ENCODE data around the gene NR6A1. TPM values are rescaled to one million over a fixed set of nuclear protein-coding genes. Genes with fewer than 3 reads are reported as not detected.

Gene NR6A1
- total RNA-seq, 1 experiment from 2014 or later, result 99.3 TPM

DNA sequence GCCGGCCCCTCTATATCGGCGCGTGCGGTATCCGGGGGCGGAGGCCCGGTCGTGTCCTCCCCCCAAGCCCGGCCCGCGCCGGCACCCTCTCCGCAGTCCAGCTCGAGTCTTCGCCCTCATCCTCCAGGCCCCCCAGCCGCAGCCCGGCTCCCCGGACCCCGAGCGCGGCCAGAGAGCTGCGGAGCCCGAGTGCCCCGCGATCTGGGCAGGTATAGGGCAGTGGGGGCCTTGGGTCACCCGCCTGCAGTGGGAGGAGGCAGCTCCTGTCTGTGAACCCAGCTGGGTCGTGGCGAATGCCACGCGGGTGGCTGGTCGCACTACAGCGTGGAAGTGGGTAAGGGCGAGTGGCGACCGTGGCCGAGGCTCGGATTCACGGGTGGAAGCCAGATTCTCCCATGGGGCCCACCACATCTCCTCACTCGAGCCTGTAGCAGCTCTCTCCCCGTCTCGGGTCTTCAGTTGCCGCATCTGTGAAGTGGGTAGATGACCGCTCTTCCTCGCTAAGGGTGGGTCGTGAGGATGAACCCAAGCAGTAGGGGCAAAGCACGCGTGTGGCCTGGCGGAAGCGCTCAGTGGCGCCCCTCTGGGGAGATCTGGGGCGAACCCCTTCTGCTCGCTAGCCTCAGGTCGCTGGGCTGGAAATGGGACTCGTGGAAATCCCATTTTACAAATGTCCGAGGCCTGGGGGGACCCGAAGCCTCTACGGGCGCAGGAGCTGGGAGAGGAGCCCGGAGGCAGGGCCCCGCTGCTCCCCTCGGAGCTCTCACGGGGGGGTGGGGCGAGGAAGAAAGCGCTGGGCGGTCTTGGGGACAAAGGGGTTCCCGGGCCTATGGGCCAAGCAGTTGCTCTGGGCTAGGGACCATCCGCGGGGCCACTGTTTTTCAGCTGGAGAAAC lies 265.9 kb downstream of the NR6A1 start:
- Histone ChIP-seq H4K20me1 (ENCODE audit: control insufficient read depth, insufficient read depth, insufficient read length) (no peaks in the 10 kb centered on the region), H2BK15ac (ENCODE audit: low read depth, low read length) (no peak overlapping the region; the same call in 1 of the 2 replicates), H2BK12ac (ENCODE audit: insufficient read length, low read depth, low read length) (no peak overlapping the region), H3K27me3 (ENCODE audit: insufficient read depth, low read length) (peaks cover 33% of the 10 kb centered on the region), H3K9ac (ENCODE audit: extremely low read depth, insufficient read length, low read length) (no peak overlapping the region), H3K4me1 (ENCODE audit: insufficient read depth, low read length) (peaks cover 4% of the 10 kb centered on the region; the same call in 1 of the 2 replicates), H2BK5ac (ENCODE audit: insufficient read length, low read length) (no peak overlapping the region), H3K23me2 (ENCODE audit: insufficient read length, low read depth, low read length, poor library complexity, severe bottlenecking) (peaks cover 6% of the 10 kb centered on the region), H4K8ac (replicated peaks; ENCODE audit: insufficient read length, low read depth, low read length) (no peak overlapping the region), H3K23ac (ENCODE audit: insufficient read length, low read depth, low read length) (no peak overlapping the region), H4K91ac (ENCODE audit: insufficient read length, low read depth, low read length) (no peak overlapping the region), H2AK5ac (ENCODE audit: insufficient read length, low read length) (no peak overlapping the region), H3K9me3 (ENCODE audit: control insufficient read depth, low read depth, low read length) (no peaks in the 10 kb centered on the region), H3K27ac (ENCODE audit: insufficient read length, low read depth, low read length) (no peak overlapping the region), H3K79me2 (ENCODE audit: insufficient read depth, low read length) (no peaks in the 10 kb centered on the region), H3K56ac (ENCODE audit: insufficient read length, low read depth, low read length) (no peak overlapping the region), H3K79me1 (ENCODE audit: insufficient read depth, low read depth, low read length, poor library complexity, severe bottlenecking) (no peaks in the 10 kb centered on the region), H3K18ac (ENCODE audit: insufficient read length, low read depth, low read length) (no peak overlapping the region), H2AFZ (ENCODE audit: low read length) (no peak overlapping the region), H2BK120ac (ENCODE audit: low read depth, low read length, poor library complexity, severe bottlenecking) (no peak overlapping the region), H3K4me2 (ENCODE audit: insufficient read depth, insufficient read length, low read length) (peak overlapping the region; percentile 30), H4K5ac (ENCODE audit: insufficient read length, low read depth, low read length) (no peak overlapping the region), H3K4ac (ENCODE audit: low read depth, low read length) (no peak overlapping the region), H3K14ac (ENCODE audit: insufficient read depth, low read length) (no peak overlapping the region), H2BK20ac (ENCODE audit: low read depth, low read length, poor library complexity, severe bottlenecking) (no peak overlapping the region), H3T11ph (ENCODE audit: low read length) (no peak overlapping the region)
- TF ChIP-seq, protein P1, sequence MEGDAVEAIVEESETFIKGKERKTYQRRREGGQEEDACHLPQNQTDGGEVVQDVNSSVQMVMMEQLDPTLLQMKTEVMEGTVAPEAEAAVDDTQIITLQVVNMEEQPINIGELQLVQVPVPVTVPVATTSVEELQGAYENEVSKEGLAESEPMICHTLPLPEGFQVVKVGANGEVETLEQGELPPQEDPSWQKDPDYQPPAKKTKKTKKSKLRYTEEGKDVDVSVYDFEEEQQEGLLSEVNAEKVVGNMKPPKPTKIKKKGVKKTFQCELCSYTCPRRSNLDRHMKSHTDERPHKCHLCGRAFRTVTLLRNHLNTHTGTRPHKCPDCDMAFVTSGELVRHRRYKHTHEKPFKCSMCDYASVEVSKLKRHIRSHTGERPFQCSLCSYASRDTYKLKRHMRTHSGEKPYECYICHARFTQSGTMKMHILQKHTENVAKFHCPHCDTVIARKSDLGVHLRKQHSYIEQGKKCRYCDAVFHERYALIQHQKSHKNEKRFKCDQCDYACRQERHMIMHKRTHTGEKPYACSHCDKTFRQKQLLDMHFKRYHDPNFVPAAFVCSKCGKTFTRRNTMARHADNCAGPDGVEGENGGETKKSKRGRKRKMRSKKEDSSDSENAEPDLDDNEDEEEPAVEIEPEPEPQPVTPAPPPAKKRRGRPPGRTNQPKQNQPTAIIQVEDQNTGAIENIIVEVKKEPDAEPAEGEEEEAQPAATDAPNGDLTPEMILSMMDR (conservative IDR thresholded peaks at IDR 0.05), result peak; percentile 57
- Mint-ChIP-seq H3K9me3 (peaks cover 0 to 8% of the 10 kb centered on the region in 2 experiments; a peak in 3 of 5 replicates), H3K36me3 (ENCODE audit: insufficient read depth in 1 of 3, low read depth in 3 of 3) (peaks cover 0 to 2% (median 0%) of the 10 kb centered on the region in 3 experiments; a peak in 1 of 7 replicates), H3K27me3 (ENCODE audit: low read depth) (peaks cover 58% of the 10 kb centered on the region), H3K4me3 (peak overlapping the region; percentile 50 to 85), H3K4me1 (peaks cover 6 to 30% of the 10 kb centered on the region in 2 experiments), H3K27ac (peak overlapping the region in 1 of 3 experiments; percentile 70; a peak in 1 of 7 replicates)
- no peak for DNase-seq
- WGBS (ENCODE audit: extremely low coverage, insufficient read length, low lambda C conversion rate), result no CpG with 5 or more reads among the region's 69 CpGs

Measured in H9 (cell line).